LNCaP clone FGC (cell line): ENCODE measurements around the gene DEPDC5.

Experiments
- DNase-seq: peaks from one replicate; pipeline ENCODE4 v3.0.0-alpha.2; 2011; ENCODE audit warnings: low read depth
- H3K4me3 ChIP-seq: 2 replicates; pipeline ENCODE4 v1.5.1; 2011; ENCODE audit warnings: mild to moderate bottlenecking, low read depth, low read length, control low read depth
- TF ChIP-seq, protein P1 (sequence below): IDR thresholded peaks from 2 replicates; pipeline ENCODE4 v1.5.1; 2012; ENCODE audit warnings: mild to moderate bottlenecking; ENCODE audit not compliant: control insufficient read depth, insufficient read depth; ENCODE audit errors: extremely low read depth

DEPDC5 gene

DNA sequence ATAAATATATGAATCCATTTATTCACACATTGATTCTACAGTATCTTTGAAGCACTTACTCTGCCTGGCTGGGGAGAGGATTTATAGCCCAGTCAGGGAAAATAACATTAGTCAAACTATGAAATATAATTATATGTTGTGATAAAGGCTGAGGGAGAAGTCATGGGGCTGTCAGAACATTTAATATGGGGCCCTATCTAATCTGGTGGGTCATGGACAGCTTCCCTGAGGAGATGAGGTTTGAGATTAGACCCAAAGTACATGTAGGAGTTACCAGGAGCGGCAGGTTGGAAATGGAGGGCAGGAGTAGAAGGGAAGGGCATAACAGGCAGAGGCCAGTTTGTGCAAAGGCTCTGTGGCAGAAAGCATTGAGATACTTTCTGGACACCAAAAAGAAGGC is 86.2 kb downstream of the DEPDC5 start:
- DNase-seq = no peak
- no peak overlapping the region for H3K4me3 ChIP-seq
- TF ChIP-seq, protein P1, sequence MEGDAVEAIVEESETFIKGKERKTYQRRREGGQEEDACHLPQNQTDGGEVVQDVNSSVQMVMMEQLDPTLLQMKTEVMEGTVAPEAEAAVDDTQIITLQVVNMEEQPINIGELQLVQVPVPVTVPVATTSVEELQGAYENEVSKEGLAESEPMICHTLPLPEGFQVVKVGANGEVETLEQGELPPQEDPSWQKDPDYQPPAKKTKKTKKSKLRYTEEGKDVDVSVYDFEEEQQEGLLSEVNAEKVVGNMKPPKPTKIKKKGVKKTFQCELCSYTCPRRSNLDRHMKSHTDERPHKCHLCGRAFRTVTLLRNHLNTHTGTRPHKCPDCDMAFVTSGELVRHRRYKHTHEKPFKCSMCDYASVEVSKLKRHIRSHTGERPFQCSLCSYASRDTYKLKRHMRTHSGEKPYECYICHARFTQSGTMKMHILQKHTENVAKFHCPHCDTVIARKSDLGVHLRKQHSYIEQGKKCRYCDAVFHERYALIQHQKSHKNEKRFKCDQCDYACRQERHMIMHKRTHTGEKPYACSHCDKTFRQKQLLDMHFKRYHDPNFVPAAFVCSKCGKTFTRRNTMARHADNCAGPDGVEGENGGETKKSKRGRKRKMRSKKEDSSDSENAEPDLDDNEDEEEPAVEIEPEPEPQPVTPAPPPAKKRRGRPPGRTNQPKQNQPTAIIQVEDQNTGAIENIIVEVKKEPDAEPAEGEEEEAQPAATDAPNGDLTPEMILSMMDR = no peak

DNA sequence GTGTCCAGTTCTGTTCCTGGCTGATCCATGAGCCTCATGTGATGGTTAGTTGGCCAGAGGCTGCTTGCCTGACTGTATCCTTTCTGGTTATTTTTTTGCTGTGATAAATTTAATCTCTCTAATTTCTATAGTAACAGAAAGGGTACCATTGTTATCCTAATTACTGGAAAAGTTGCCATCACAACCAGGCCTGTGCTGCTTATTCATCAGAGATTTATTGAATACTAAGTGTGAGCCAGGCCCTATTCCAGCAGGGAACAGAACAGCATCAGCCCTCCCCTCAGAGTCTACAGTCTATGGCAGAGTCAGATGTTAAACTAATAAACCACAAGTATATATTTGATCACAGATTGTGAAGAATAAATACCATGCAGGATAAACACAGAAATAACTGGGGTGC is 86.8 kb downstream of the DEPDC5 start:
- DNase-seq = no peak
- no peak overlapping the region for H3K4me3 ChIP-seq
- TF ChIP-seq, protein P1 = no peak

DNA sequence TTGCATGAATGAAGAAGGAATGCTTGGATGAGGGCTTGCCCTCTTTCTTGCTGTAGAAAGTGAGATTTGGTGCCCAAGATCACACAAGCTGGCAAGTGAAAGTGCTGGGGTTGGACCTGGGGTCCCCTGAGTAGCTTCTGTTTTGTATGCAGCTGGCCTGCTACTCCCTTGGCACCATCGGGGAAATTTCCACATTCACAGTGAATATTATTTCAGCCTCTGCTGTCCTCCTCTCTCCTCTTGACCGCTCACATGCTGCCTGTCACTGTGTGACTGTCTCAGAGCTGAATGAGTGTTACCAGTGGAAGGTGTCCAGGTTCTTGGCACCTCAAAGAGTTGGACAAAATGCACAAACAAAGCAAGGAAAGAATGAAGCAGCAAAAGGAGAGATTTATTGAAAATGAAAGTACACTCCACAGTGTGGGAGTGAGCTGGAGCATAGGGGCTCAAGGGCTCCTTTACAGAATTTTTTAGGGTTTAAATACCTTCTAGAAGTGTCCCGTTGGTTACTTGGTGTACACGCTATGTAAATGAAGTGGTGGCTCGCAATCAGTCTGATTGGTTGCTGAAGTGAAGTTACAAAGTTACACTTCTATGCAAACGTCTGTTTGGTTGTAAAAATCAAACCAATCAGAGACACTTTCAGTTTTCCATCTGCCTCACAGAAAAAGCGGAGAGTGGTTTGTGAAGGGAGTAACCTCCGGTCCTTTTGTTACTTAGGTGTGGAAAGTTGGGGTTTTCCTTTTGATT is 87.4 kb downstream of the DEPDC5 start:
- no peak for DNase-seq
- TF ChIP-seq, protein P1 = no peak
- H3K4me3 ChIP-seq = no peak overlapping the region

DNA sequence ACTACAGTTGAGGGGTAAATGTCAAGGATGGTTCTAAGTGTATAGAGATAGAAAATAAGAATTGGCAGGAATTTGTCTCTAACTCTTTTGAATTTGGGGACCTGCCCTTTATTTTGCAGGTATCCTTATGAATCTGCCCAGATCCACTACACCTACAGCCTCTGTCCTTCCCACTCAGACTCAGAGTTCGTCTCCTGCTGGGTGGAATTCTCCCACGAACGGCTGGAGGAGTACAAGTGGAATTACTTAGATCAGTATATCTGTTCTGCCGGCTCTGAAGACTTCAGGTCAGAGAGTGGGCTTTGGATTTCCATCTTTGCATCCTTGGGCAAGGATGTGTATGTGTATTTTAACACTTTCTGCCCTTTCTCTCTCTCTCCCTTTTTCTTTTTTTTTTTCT is 89.7 kb downstream of the DEPDC5 start:
- TF ChIP-seq, protein P1 = no peak
- no peak for DNase-seq
- H3K4me3 ChIP-seq = no peak overlapping the region

DNA sequence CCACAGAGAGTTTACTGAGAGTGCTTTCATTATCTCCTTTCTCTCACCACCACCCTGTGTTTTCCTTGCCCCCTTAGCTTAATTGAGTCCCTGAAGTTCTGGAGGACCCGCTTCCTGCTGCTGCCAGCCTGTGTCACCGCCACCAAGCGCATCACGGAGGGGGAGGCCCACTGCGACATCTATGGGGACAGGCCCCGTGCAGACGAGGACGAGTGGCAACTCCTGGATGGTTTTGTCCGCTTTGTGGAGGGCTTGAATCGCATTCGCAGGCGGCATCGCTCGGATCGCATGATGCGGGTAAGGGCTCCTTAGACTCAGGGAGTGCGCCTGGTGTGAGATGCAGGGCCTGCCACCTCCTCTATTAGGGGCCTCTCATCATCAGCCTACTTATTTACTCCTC is 91.1 kb downstream of the DEPDC5 start:
- no peak overlapping the region for H3K4me3 ChIP-seq
- no peak for DNase-seq
- TF ChIP-seq, protein P1 = no peak

DNA sequence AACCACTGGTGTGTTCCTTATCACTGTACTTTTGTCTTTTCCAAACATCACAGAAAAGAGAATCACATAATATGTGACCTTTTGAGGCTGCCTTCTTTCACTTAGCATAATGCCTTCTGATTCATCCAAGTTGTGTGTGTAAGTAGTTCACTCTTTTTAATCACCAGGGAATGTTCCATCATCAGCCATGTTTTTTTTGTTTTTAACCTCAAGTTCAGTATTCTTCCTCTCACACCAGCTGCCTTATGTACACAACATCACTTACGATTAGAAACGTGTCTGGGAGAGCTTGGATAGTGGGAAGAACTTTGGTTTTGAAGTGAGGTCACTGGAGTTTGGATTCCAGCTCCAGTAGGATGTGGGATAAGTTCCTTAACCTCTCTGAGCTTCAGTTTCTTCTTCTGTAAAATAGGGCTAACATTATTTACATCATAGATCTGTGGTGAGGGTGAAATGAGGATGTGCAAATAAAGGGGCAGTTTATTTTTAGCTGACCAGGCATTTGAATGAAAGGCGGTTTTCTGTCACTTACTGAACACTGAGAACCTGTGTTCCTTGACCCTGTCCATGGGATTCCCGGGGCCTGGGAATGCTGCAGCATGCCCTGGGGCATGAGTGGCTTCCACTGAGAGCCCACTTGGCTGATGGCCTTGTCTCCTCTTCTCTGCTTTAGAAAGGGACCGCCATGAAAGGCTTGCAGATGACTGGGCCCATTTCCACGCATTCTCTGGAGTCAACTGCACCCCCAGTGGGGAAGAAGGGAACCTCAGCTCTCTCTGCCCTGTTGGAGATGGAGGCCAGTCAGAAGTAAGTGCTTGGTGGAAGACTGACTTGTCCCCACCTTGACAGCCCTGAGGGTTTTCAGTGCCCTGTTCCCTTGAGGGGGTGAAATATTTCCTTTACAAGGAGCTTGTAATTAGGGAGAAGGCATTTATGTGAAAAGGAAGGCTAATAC is 92.6 kb downstream of the DEPDC5 start:
- no peak overlapping the region for H3K4me3 ChIP-seq
- TF ChIP-seq, protein P1 = 0 out of 2 replicates have a peak, but pooled peaks have one; percentile 8
- no peak for DNase-seq
